HG03457 (cell line): ENCODE results near the gene CAMKK2.
"Not testable (repeated sequence)": the region's sequence is repeated elsewhere in the genome, so short reads cannot be mapped to it uniquely, and the experiment has no call there.

ENCODE experiments used
- ATAC-seq: cut with Tn5 transposase; IDR thresholded peaks from one replicate; pipeline ENCODE4 v1.9.1; 2021; ENCODE audit warnings: moderate number of reproducible peaks; ENCODE audit not compliant: unreplicated experiment

Gene CAMKK2

DNA sequence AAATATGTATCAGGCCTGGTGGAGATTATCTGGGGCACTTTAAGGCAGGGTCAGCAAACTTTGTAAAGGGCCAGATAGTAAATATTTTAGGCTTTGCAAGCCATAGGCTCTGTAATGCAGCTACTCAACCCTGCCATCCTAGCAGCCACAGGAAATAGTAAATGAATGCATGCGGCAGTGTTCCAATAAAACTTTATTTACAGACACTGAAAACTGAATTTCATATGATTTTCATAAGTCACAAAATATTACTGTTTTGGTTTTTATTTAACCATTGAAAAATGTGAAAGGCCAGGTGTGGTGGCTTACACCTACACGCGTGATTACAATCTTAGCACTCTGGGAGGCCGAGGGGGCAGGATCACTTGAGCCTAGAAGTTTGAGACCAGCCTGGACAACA is 3.2 kb upstream of the CAMKK2 start:
- no peak for ATAC-seq

DNA sequence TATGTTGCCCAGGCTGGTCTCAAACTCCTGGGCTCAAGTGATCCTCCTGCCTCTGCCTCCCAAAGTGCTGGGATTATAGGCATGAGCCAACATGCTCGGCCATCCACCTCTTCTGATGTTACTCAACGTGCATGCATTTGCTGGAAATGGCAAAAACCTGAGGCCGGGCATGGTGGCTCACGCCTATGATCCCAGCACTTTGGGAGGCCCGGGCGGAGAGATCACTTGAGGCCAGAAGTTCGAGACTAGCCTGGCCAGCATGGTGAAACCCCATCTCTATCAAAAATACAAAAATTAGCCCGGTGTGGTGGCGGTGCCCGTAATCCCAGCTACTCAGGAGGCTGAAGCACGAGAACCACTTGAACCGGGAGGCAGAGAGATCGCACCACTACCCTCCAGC is 1.9 kb upstream of the CAMKK2 start:
- ATAC-seq: not testable (repeated sequence)

DNA sequence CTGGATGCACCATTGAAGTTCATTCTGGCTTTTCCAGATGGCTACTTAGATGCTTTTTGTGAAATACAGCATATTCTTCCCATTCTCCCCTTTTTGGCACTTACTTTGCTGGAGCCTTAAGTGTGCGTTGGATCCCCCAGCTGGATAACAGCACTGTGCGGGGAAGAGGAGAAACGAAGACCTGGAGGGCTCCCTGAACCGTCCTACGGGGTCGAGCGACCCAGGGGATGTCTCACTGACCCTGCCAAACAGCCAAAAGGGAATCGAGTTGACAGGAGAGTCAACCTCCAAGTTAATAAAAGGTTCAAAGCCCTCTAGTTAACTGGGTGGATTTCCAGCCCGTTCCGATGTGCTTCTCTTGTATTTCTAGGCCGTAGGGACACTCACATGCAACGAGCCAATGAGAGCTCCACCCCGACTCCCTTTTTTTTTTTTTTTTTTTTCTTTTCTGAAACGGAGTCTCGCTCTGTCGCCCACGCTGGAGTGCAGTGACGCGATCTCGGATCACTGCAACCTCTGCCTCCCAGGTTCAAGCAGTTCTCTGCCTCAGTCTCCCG is 1.0 kb upstream of the CAMKK2 start:
- no peak for ATAC-seq

DNA sequence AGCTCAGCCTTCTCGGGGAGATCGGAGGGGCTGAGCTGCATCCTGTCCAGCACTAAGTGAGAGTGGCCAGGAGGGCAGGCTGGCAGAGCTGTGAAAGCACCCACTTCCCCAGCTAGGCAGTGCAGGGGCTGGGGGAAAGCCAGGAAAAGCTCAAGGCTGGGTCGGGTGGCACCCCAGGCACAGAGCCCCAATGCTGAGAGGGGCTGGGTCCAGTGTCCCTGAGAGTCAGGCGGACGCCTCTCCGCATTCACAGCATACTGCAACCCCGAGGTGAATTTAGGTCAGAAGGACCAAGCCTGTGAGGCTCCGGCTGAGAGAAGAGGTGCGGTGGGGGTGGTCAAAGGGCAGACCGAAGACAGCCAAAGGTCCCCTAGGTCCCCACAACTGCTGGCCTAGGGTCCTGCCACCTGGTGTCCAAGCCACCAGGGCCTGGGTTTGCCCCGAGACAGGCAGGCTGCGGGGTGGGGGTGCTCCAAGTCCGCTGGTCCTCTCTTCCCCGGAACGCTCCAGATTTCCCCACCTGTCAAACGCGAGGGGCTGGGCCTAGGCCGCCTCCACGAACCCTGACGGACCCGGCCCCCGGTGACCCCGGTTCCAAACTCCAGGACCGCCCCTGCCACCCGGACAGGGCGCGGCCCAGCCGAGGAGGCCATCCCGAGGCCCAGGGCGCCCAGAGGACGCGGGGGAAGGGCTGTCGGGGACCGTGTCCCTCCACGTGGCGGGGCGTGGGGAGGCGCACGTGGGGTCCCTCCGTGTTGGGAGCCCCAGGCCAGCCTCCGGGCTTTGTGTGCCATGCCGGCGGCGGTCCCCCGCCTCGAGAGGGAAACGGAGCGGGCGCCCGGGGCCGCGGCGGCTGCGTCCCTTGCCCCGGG is 527 bp downstream of the CAMKK2 start:
- peak; percentile 23 for ATAC-seq

DNA sequence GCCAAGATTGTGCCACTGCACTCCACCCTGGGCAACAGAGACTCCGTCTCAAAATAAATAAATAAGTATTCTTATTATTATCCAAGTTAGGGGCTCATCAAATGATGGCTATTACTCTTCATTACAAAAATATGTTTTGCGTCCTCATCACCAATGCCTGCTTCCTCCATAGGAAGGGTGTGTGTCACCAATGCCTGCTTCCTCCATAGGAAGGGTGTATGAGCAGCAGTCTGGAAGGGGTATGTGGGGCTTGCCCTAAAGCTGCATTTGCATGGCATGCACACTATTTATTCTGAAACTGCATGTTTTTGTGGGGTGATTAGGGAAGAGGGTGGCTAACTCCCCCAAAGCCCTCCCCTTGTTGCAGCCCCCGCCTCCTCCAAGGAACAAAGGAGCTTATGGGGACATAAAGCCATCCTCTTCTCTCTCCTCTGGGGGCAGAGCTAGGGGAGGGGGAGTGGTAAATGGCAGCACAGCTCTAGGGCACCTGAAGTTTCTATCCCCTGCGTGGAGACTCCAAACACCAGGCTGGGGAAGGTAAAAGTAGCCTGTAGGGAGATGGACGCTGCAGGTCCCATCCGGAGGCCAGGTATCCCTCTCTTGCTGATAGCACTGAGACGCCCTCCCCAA is 1.3 kb downstream of the CAMKK2 start:
- ATAC-seq: no peak

DNA sequence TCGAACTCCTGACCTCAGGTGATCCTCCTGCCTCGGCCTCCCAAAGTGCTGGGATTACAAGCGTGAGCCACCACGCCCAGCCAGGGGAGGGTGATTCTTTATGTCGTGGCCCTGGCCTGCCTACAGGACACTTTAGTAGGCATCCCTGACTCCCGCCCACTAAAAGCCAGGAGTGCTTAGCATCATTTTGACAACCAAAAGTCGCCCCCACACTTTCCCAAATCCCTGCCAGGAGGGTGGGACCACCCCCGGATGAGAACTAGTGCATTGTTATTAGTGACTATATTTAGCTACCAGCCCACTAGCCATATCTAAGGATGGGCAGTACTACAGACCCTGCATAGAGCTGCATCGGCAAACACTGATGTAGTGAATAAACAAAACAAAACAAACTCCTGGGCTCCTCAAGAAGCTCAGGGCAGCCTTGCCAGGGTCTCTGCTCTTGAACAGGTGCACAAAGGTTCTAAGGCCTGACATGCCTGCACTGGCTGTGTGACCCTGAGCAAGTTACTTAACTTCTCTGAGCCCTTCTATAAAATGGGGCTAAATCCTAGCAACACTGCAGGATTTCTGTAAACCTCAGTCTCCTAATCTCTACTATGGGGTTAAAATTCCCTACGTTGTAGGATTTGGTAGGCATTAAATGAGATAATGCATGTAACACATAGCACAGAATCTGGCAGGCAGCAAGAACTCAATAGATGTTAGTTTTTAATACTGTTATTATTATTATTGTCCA is 2.2 kb downstream of the CAMKK2 start:
- ATAC-seq: no peak

DNA sequence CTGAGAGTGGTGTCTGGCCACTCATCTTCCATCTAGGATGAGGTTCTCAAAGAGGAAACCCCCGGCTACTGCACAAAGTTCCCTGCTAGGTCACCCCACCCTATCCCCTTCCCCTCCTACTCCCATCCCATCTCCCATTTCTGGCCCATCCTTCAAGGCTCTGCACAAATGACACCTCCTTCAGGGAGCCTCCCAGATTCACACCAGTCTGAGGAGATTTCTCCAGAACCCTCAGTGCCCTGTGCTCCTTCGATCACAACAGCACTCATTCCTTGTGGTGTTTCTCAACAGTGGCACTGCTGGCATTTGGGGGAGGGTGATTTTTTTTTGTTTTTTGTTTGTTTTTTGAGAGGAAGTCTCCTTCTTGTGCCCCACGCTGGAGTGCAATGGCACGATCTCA is 2.9 kb downstream of the CAMKK2 start:
- ATAC-seq: no peak

DNA sequence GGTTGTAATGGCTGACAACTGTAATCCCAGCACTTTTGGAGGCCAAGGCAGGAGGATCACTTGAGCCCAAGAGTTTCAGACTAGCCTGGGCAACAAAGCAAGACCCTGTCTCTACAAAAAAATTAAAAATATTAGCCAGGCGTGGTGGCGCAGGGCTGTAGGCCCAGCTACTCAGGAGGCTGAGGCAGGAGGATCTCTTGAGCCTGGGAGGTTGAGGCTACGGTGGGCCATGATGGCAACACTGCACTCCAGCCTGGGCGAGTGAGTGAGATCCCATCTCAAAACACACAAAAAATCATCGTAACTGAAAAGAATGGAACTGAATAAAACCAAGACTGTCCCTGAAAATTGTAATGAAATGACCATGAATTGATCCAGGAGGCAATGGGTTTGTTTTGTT is 6.1 kb downstream of the CAMKK2 start:
- ATAC-seq: no peak

DNA sequence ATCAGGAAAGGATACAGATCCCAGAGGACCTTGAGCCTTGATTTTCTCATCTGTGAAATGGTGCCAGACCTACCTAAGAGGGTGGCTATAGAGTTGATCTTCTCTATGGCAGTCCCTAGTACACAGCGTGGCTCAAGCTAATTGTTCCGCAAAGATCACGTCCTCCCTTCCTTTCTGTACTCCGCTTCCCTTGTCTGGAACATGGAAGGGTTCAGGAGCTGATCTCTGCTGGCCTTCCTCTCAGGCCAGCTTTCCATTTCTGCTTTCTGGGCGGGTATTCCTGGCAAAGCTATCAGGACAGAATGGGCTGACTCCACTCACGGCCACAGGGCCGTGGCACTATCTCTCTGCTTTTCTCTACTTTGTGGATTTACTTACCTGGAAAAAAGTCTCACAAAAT is 6.5 kb downstream of the CAMKK2 start:
- no peak for ATAC-seq

DNA sequence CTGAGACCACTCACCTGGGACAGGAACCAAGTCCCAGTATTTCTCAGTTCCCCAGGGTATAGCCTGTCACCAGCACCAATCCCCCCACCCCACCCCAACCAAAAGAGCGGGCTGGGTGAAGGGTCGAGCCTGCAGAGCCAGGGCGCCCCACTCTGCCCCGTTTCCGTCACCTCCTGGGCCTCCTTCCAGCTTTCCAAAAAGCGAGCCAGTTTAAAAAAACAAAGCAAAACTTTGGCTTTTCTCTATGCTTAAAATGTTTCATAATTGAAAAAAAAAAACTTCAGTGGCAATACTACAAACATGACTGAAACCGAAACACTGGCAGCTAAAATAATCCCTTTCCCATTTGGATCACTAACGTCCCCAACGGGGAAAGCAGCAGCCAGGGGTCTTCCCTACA is 7.5 kb downstream of the CAMKK2 start:
- no peak for ATAC-seq

DNA sequence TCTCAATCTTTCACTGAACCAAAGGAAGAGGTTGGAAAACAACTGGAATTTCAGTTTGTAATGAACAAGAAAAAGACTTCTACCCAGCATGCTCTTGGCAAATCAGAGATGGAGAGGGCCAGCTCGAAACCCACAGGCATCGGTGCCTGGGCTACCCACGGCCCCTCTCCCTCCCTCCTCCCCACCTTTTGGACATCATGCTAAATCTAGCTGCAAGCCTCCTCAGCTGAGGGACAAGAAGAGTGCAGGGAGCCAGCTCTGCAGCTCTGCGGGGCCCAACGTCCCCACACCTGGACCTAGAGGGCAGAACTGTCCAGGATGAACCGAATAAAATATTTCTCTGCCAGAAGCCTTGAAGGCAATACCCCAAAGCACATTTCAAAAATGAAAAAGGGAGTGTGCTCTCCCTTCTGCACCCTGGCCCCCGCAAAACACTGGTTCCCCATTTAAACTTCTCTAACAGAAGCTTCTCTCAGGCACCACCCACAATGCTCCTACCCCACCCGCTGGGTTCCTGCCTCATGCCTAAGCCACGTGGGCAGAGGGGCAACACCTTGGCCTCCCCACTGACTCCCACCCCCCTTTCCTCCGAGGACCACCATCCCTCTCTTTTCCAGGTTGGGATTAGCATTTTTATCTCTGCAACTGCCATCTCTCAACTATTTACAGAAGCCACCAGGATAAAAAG is 8.2 kb downstream of the CAMKK2 start:
- no peak for ATAC-seq

DNA sequence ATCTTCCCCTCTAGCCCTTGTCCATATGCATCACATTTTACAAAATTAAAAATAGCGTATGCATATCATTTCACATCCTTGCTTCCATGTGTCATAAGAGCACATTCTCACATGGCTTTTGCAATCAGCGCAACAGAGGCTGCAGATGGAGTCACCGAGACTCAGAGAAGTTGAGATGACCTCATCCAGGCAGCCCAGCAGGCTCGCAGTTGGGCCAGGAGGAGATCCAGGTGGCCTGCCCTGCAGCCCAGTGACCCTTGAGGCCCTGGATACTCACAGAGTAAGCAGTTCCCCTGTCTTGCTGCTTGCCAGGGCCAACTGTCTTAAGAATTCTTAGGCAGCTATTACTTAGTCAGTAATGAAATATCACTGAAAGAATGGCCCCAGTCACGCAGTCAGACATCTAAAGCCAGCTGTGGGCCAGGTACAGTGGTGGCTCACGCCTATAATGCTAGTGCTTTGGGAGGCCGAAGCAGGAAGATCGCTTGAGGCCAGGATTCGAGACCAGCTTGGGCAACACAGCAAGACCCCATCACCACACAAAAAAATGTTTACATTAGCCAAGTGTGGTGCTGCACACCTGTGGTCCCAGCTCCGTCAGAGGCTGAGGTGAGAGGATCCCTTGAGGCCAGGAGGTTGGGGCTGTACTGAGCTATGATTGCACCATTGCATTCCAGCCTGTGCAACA is 9.1 kb downstream of the CAMKK2 start:
- ATAC-seq: no peak

DNA sequence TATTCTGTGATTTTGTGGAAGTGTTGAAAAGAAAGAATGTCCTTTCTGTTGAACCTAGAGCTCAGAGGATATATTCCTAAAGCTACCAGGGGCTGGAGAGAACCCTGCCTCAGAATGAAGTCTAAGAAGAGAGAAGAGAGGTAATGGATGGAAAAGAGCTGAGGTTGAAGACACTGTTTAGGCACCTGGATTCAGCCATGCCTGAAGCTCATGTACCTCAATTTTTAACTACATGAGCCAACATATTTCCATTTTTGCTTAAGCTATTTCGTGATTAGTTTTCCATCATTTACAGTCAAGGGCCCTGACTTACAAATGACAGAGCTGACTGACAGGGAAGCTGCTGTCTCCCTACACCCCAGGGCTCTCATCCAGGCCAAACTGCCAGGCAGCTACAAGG is 10.7 kb downstream of the CAMKK2 start:
- ATAC-seq: no peak

DNA sequence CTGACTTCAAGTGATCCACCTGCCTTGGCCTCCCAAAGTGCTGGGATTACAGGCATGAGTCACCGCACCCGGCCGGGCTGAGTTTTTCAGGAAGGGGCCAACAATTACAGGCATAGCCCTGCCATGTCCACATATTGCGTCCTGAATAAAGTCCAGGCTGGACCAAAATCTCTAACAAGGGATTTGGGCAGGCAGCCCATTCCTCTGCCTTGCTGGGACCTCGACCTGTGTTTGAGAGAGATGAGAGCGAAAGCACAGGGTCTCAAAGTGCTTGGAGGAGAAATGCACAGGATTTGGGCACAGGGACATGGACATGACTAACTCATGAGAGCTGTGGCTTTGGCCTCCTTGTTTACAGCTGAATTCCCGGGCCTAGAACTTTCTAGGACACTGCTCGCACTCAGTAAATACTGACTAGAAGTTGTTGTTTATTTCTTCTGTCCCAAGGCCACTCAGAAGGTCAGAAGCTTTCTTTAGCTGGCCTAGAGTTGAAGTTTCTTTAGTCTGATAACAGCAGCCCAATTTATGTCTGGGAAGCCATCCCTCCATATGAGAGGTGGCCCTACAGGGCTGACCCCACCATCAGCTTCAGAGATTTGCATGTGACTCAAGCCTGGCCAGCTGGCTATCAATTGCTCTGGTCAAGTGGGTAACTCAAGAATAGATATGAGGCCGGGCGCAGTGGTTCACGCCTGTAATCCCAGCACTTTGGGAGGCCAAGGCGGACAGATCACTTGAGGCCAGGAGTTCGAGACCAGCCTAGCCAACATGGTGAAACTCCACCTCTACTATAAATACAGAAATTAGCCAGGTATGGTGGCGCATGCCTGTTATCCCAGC is 11.7 kb downstream of the CAMKK2 start:
- ATAC-seq: no peak

DNA sequence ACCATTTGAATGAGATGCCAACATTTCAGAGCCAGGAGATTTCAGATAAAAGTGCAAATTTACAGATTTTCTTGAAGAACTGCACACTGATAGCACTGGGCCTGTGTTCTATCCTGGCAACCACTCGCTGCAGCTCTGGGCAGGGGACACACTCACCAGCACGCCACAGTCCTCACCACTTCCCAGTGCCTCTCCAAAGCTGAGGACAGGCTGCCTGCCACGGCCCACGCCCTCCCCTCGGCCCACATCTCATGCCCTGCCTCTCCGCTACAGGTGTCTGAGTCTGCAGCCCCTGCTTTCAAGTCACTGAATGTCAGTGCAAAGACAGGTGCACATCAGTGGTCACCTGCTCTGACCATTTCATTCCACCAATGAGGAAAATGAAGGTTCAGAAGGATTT is 12.7 kb downstream of the CAMKK2 start:
- no peak for ATAC-seq

DNA sequence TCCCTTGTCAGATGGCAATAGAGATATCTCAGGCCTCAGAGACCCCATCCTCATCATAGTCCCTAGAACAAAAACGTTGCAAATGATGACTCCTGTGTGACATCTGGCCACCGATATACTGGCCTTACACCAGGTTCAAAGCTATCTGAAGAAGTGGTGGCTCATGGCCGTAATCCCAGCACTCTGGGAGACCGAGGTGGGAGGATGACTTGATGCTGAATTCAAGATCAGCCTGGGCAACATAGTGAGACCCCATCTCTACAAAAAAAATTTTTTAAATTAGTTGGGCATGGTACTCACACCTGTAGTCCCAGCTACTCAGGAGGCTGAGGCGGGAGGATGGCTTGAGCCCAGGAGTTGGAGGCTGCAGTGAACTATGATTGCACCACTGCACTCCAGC is 13.1 kb downstream of the CAMKK2 start:
- ATAC-seq: no peak

DNA sequence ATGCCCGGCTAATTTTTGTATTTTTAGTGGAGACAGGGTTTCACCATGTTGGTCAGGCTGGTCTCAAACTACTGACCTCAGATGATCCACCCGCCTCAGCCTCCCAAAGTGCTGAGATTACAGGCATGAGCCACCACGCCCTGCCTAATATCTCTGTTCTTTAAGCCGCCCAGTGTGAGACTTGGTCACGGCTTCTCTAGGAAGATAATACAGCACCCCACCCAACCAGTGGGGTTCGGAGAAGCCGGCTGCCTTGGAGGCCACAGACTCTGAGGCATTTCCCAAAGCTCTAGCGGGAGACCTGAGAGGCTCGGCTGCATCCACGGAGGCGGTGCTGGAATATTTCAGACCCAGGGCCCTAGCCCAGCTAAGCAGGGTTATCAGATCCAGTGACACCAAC is 13.6 kb downstream of the CAMKK2 start:
- ATAC-seq: not testable (repeated sequence)

DNA sequence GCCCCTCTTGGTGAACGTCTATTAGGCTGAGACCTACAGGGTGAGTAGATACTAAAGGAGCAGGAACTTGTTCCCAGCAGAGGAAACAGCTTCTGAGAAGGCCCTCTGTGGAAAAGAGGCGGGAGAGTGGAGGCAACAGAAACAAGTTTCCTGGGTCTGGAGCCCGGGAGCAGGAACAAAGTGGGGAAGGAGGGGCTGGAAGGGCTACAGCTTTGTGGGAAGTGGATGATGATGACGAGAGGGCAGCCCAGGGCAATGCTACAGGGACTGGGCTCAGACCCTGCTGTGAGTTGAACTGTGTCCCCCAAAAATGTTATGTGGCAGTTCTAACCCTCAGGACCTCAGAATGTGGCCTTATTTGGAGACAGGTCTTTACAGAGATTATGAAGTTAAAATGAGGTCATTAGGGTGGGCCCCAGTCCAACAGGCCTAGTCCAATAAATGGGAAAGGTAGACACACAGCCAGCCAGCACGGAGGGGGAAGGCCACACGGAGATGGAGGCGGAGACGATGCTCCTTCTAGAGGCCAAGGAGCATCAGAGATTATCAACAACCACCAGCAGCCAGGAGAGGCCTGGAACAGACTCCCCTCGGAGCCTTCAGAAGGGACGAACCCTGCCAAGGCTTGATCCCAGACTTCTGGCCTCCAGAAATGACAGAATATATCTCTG is 14.3 kb downstream of the CAMKK2 start:
- no peak for ATAC-seq

DNA sequence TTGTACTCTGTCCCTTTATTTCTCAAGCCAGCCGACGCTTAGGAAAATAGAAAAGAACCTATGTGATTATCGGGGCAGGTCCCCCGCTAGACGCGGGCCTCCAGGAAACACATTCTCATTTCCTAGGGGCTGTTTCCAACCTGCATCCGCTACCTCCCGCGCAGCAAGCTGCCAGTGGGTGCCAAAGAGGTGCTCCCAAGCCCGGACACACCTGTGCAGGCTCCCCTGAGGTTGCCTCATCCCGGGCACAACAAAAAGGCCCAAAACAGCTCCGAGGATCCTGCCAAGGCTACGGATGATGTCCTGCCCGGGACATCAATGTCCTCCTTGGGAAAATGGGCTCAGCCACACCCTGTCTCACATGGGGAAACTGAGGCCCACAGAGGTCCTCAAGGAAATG is 15.4 kb downstream of the CAMKK2 start:
- ATAC-seq: not testable (repeated sequence)
